ENCODE measurements around the gene CYTH4. TPM values are rescaled to one million over a fixed set of nuclear protein-coding genes. Genes with fewer than 3 reads are reported as not detected.

CYTH4 gene
- total RNA-seq, 2 donors from 2014 or later, result 89.5 to 98.7 TPM

GRCh38 chr22:37306494-37306829, 24.2 kb downstream of the CYTH4 start:
- Mint-ChIP-seq H3K27ac (peak overlapping the region; percentile 99), H3K4me1 (peaks cover 61% of the 10 kb centered on the region), H3K4me3 (peak overlapping the region; percentile 87), H3K36me3 (ENCODE audit: low read depth) (peaks cover 6% of the 10 kb centered on the region), H3K27me3 (no peaks in the 10 kb centered on the region)
- ATAC-seq (no peak), DNase-seq (no peak)
- H3K9me3 ChIP-seq (ENCODE audit: control insufficient read depth, low read length, poor library complexity, severe bottlenecking), result no peaks in the 10 kb centered on the region

GRCh38 chr22:37308385-37309200, 26.3 kb downstream of the CYTH4 start:
- no peak for ATAC-seq
- Mint-ChIP-seq H3K36me3 (ENCODE audit: low read depth) (peaks cover 6% of the 10 kb centered on the region), H3K4me3 (peak overlapping the region; percentile 87), H3K4me1 (peaks cover 55% of the 10 kb centered on the region), H3K27me3 (no peaks in the 10 kb centered on the region), H3K27ac (peak overlapping the region; percentile 99)
- H3K9me3 ChIP-seq (ENCODE audit: control insufficient read depth, low read length, poor library complexity, severe bottlenecking), result no peaks in the 10 kb centered on the region
- DNase-seq, result no peak

DNA sequence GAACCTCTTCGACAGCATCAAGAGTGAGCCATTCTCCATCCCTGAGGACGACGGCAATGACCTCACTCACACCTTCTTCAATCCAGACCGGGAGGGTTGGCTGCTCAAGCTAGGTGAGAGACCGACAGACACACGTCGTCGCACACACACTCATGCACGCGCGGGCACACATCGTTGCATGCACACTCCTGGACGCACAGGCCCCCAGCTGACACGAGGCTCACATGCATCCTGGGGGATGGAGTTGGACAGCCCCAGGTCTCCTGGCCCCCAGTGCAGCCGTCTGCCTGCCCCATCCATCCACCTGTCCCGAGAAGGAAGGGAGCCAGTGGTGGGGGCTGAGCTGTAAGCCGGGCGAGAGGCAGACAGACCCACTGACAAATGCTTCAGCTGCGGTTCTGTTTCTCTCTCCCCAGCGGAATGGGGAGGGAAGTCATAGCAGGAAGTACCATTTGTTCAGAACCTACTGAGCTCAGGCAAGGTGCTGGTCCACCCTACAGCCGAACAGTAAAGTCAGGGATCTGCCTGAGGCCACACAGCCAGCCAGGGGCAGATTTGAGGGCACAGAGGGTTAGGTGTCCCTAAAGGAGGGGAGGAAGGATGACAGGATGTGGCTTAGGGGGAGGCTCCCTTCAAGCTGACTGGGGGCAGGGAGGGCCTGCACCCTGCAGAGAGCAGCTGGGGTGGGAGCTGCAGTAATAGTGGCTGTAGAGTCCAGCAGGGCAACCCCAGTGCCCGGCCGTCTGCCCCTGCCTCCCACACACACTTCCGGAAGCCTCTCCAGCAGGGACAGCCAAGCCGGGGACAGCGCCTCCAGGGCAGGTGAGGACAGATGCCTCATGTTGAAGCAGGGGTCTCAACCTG, 27.1 kb downstream of the CYTH4 start:
- no peaks in the 10 kb centered on the region for H3K27me3 Mint-ChIP-seq
- no peaks in the 10 kb centered on the region for H3K9me3 ChIP-seq (ENCODE audit: control insufficient read depth, low read length, poor library complexity, severe bottlenecking)
- DNase-seq, result peak in 2 of 3 donors; percentile 20 to 22
- ATAC-seq, result peak; percentile 51
- peak overlapping the region; percentile 85 for H3K4me3 Mint-ChIP-seq
- H3K36me3 Mint-ChIP-seq (ENCODE audit: low read depth), result peaks cover 4% of the 10 kb centered on the region
- peaks cover 56% of the 10 kb centered on the region for H3K4me1 Mint-ChIP-seq
- H3K27ac Mint-ChIP-seq, result peak overlapping the region; percentile 99

- Mint-ChIP-seq H3K27ac (peak overlapping the region; percentile 99), H3K4me1 (peaks cover 59% of the 10 kb centered on the region), H3K36me3 (ENCODE audit: low read depth) (peaks cover 4% of the 10 kb centered on the region), H3K27me3 (no peaks in the 10 kb centered on the region), H3K4me3 (peak overlapping the region; percentile 85)
- ATAC-seq (no peak), DNase-seq (no peak)
- no peaks in the 10 kb centered on the region for H3K9me3 ChIP-seq (ENCODE audit: control insufficient read depth, low read length, poor library complexity, severe bottlenecking)
These were observed 27.8 kb downstream of the CYTH4 start for GRCh38 chr22:37310075-37310606.

- no peak overlapping the region for H3K4me3 Mint-ChIP-seq
- H3K36me3 Mint-ChIP-seq (ENCODE audit: low read depth), result peaks cover 4% of the 10 kb centered on the region
- peaks cover 50% of the 10 kb centered on the region for H3K4me1 Mint-ChIP-seq
- H3K9me3 ChIP-seq (ENCODE audit: control insufficient read depth, low read length, poor library complexity, severe bottlenecking), result no peaks in the 10 kb centered on the region
- H3K27ac Mint-ChIP-seq, result peak overlapping the region; percentile 99
- no peaks in the 10 kb centered on the region for H3K27me3 Mint-ChIP-seq
- DNase-seq (no peak), ATAC-seq (no peak)
These were observed 28.7 kb downstream of the CYTH4 start for GRCh38 chr22:37310815-37311595.

DNA sequence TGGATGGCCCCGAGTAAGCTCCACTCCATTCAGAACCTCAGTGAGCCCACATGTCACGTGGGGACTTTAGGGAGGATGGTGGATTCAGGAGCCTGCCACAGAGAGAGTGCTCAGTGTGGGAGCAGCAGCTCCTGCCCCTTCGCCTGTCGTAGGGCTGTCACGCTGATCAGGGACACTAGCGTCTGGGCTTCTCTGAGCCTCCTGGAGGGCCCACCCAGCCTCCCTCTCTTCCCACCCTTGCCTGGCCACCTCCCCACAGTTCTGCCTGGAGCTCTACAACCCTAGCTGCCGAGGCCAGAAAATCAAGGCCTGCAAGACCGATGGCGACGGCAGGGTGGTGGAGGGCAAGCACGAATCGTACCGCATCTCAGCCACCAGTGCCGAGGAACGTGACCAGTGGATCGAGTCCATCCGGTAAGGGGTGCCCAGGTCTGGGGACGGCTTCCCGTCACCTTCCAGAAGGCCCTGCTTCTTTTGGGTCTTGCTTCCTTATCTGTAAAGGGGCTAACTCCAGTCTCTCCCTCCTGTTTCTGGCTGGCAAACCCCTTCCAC, 29.5 kb downstream of the CYTH4 start:
- H3K9me3 ChIP-seq (ENCODE audit: control insufficient read depth, low read length, poor library complexity, severe bottlenecking), result no peaks in the 10 kb centered on the region
- ATAC-seq, result no peak
- peaks cover 4% of the 10 kb centered on the region for H3K36me3 Mint-ChIP-seq (ENCODE audit: low read depth)
- H3K4me1 Mint-ChIP-seq, result peaks cover 47% of the 10 kb centered on the region
- H3K27ac Mint-ChIP-seq, result peak overlapping the region; percentile 99
- DNase-seq, result no peak
- no peaks in the 10 kb centered on the region for H3K27me3 Mint-ChIP-seq
- H3K4me3 Mint-ChIP-seq, result no peak overlapping the region

GRCh38 chr22:37312549-37313183, 30.4 kb downstream of the CYTH4 start:
- Mint-ChIP-seq H3K4me3 (no peak overlapping the region), H3K27me3 (no peaks in the 10 kb centered on the region), H3K27ac (peak overlapping the region; percentile 99), H3K36me3 (ENCODE audit: low read depth) (peaks cover 4% of the 10 kb centered on the region), H3K4me1 (peaks cover 40% of the 10 kb centered on the region)
- DNase-seq (no peak), ATAC-seq (no peak)
- H3K9me3 ChIP-seq (ENCODE audit: control insufficient read depth, low read length, poor library complexity, severe bottlenecking), result no peaks in the 10 kb centered on the region

GRCh38 chr22:37313376-37314314, 31.3 kb downstream of the CYTH4 start:
- peak overlapping the region; percentile 99 for H3K27ac Mint-ChIP-seq
- H3K27me3 Mint-ChIP-seq, result peaks cover under 1% of the 10 kb centered on the region
- H3K9me3 ChIP-seq (ENCODE audit: control insufficient read depth, low read length, poor library complexity, severe bottlenecking), result no peaks in the 10 kb centered on the region
- H3K36me3 Mint-ChIP-seq (ENCODE audit: low read depth), result peaks cover 2% of the 10 kb centered on the region
- no peak for DNase-seq
- peak overlapping the region; percentile 12 for H3K4me3 Mint-ChIP-seq
- no peak for ATAC-seq
- H3K4me1 Mint-ChIP-seq, result peaks cover 31% of the 10 kb centered on the region

DNA sequence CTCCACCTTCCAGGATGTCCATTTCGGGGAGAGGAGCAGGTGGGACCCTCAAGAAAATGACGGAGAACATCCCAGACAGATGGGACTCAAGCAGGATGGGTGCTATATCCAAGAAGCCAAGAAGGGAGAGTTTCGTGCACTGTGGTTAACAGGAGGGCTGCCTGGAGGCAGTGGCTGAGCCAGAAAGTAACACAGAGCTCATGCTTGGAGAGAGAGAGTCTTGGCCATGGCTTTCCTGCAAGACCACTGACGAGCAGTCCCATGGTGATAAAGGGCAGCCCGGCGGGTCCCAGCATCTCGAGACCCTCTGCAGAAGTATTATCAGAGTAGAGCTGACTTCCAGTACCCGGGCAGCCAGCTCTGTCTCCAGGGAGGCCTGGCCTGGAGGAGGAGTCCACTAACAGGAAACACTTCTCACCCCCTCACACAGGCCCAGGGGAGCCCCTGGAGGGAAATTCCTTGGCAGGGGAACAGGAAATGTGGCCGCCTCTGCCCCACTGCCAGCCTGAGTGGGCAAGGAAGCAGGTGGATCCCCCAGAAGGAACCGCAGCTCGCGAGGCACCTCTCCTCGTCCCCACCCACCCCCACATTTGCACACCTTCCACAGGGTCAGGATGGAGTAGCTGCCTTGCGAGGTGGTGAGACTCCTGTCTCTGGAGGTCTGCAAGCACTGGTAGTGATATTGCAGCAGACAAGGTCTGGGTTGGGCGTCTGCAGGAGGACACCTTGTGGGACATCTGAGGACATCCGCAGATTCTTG, 32.2 kb downstream of the CYTH4 start:
- H3K4me3 Mint-ChIP-seq, result no peak overlapping the region
- H3K9me3 ChIP-seq (ENCODE audit: control insufficient read depth, low read length, poor library complexity, severe bottlenecking), result no peaks in the 10 kb centered on the region
- ATAC-seq, result peak; percentile 76
- H3K36me3 Mint-ChIP-seq (ENCODE audit: low read depth), result peaks cover 2% of the 10 kb centered on the region
- peaks cover 25% of the 10 kb centered on the region for H3K4me1 Mint-ChIP-seq
- peaks cover 6% of the 10 kb centered on the region for H3K27me3 Mint-ChIP-seq
- peak in 2 of 3 donors; percentile 33 to 42 for DNase-seq
- H3K27ac Mint-ChIP-seq, result peak overlapping the region; percentile 99

DNA sequence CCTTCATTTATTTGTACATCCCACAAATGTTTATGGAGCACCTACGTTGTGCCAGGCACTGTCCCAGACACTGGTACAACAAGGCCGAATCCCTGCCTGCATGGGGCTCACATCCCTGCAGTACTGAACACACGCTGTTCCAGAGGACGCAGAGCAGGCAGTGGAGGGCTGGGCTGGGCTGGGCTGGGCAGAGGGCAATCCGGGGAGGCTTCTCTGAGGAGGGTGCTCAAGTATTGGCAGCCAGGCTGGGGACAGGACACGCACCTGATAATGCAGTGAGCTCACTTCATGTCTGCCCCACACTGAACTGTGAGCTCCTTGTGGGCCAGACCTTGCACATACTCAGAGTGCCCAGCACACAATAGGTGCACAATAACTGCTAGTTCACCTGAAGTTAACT, 34.1 kb downstream of the CYTH4 start:
- Mint-ChIP-seq H3K27ac (no peak overlapping the region), H3K27me3 (peaks cover 16% of the 10 kb centered on the region), H3K4me3 (no peak overlapping the region), H3K36me3 (ENCODE audit: low read depth) (no peaks in the 10 kb centered on the region), H3K4me1 (peaks cover 17% of the 10 kb centered on the region)
- peak; percentile 2 for ATAC-seq
- no peak for DNase-seq
- no peaks in the 10 kb centered on the region for H3K9me3 ChIP-seq (ENCODE audit: control insufficient read depth, low read length, poor library complexity, severe bottlenecking)

GRCh38 chr22:37316875-37317371, 34.6 kb downstream of the CYTH4 start:
- no peak overlapping the region for H3K27ac Mint-ChIP-seq
- no peak overlapping the region for H3K4me3 Mint-ChIP-seq
- peak; percentile 65 for ATAC-seq
- no peaks in the 10 kb centered on the region for H3K36me3 Mint-ChIP-seq (ENCODE audit: low read depth)
- H3K9me3 ChIP-seq (ENCODE audit: control insufficient read depth, low read length, poor library complexity, severe bottlenecking), result no peaks in the 10 kb centered on the region
- DNase-seq, result peak; percentile 46 to 60 (median 47)
- peaks cover 17% of the 10 kb centered on the region for H3K4me1 Mint-ChIP-seq
- peaks cover 16% of the 10 kb centered on the region for H3K27me3 Mint-ChIP-seq

Measured in T-helper 17 cell (primary cell).